ENCODE measurements around the gene RALGAPA2. TPM values are rescaled to one million over a fixed set of nuclear protein-coding genes. Genes with fewer than 3 reads are reported as not detected.

The RALGAPA2 gene
- total and polyA plus RNA-seq, 2 experiments from 2014 or later, result 1.3 to 2.6 TPM

- Histone ChIP-seq H3K4me2 (ENCODE audit: unreplicated experiment) (no peak overlapping the region), H2AFZ (no peak overlapping the region), H3K9me3 (ENCODE audit: low read depth) (no peaks in the 10 kb centered on the region), H3K4me1 (ENCODE audit: insufficient read depth) (no peaks in the 10 kb centered on the region), H3F3A (ENCODE audit: insufficient read depth) (no peaks in the 10 kb centered on the region), H3K9me2 (ENCODE audit: insufficient read depth) (no peaks in the 10 kb centered on the region), H3K36me3 (ENCODE audit: low read depth) (no peaks in the 10 kb centered on the region), H3K27me3 (replicated peaks; ENCODE audit: insufficient read depth) (no peaks in the 10 kb centered on the region), H3K27ac (no peak overlapping the region), H3K79me2 (ENCODE audit: insufficient read depth) (no peaks in the 10 kb centered on the region), H3K4me3 (no peak overlapping the region), H4K20me1 (ENCODE audit: insufficient read depth) (no peaks in the 10 kb centered on the region), H3K9ac (no peak overlapping the region)
- 95% methylated on average over 16 of the region's 16 CpGs for WGBS, 2 experiments (ENCODE audit: low coverage in 1 of 2, low lambda C conversion rate in 2 of 2, missing lambda C conversion rate in 2 of 2)
- DNase-seq, result no peak
- in situ Hi-C loops (cut with MboI), result no loop called here
- no peak for TF ChIP-seq EZH2phosphoT487 (IDR thresholded peaks at IDR 0.05; ENCODE audit: insufficient read depth, low read depth)
- no peak for TF ChIP-seq EZH2 (IDR thresholded peaks at IDR 0.05; ENCODE audit: insufficient read depth, poor library complexity, severe bottlenecking)
These were observed 275.8 kb downstream of the RALGAPA2 start for GRCh38 chr20:20436689-20437088.

DNA sequence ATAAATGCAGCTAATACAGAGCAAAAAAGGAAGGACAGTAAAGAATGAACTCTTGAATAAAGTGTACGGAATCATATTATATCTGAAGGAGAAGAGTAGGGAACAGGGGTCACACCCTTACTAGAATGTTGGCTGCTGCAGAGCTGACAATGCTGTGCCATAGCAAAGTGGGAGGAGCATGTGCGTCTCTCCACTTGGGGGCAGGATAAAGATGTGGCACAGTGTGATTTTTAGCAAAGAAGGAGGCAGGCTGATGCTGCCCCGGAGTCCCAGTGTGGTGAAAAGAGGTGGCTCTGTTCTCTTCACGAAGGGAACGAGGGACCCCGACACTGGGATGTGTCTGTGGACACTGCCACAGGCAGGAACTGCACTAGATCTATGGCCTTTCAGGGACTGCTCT, 277.0 kb downstream of the RALGAPA2 start:
- WGBS, 2 experiments (ENCODE audit: low coverage in 1 of 2, low lambda C conversion rate in 2 of 2, missing lambda C conversion rate in 2 of 2), result 70 to 80% methylated on average over 6 of the region's 6 CpGs
- TF ChIP-seq EZH2 (IDR thresholded peaks at IDR 0.05; ENCODE audit: insufficient read depth, poor library complexity, severe bottlenecking) (no peak), EZH2phosphoT487 (IDR thresholded peaks at IDR 0.05; ENCODE audit: insufficient read depth, low read depth) (no peak)

GRCh38 chr20:20432618-20433286, 279.7 kb downstream of the RALGAPA2 start:
- Histone ChIP-seq H3K36me3 (ENCODE audit: low read depth) (no peaks in the 10 kb centered on the region), H3K79me2 (ENCODE audit: insufficient read depth) (no peaks in the 10 kb centered on the region), H3K9me2 (ENCODE audit: insufficient read depth) (no peaks in the 10 kb centered on the region), H3K4me1 (ENCODE audit: insufficient read depth) (no peaks in the 10 kb centered on the region), H3K4me2 (ENCODE audit: unreplicated experiment) (no peak overlapping the region), H3K27me3 (replicated peaks; ENCODE audit: insufficient read depth) (no peaks in the 10 kb centered on the region), H2AFZ (no peak overlapping the region), H3K9me3 (ENCODE audit: low read depth) (no peaks in the 10 kb centered on the region), H3K4me3 (no peak overlapping the region), H3K9ac (no peak overlapping the region), H3K27ac (no peak overlapping the region), H4K20me1 (ENCODE audit: insufficient read depth) (no peaks in the 10 kb centered on the region), H3F3A (ENCODE audit: insufficient read depth) (no peaks in the 10 kb centered on the region)
- in situ Hi-C loops (cut with MboI), result no loop called here
- no peak for DNase-seq
- TF ChIP-seq EZH2phosphoT487 (IDR thresholded peaks at IDR 0.05; ENCODE audit: insufficient read depth, low read depth), result no peak
- TF ChIP-seq EZH2 (IDR thresholded peaks at IDR 0.05; ENCODE audit: insufficient read depth, poor library complexity, severe bottlenecking), result no peak
- 86 to 92% methylated on average over 5 of the region's 5 CpGs for WGBS, 2 experiments (ENCODE audit: low coverage in 1 of 2, low lambda C conversion rate in 2 of 2, missing lambda C conversion rate in 2 of 2)

More for the DNA sequence above, 277.0 kb downstream of the RALGAPA2 start:
- Histone ChIP-seq H4K20me1 (ENCODE audit: insufficient read depth) (no peaks in the 10 kb centered on the region), H3K79me2 (ENCODE audit: insufficient read depth) (no peaks in the 10 kb centered on the region), H3K4me2 (ENCODE audit: unreplicated experiment) (no peak overlapping the region), H2AFZ (no peak overlapping the region), H3K36me3 (ENCODE audit: low read depth) (no peaks in the 10 kb centered on the region), H3F3A (ENCODE audit: insufficient read depth) (no peaks in the 10 kb centered on the region), H3K9ac (no peak overlapping the region), H3K27ac (no peak overlapping the region), H3K4me3 (no peak overlapping the region), H3K27me3 (replicated peaks; ENCODE audit: insufficient read depth) (no peaks in the 10 kb centered on the region), H3K9me3 (ENCODE audit: low read depth) (no peaks in the 10 kb centered on the region), H3K9me2 (ENCODE audit: insufficient read depth) (no peaks in the 10 kb centered on the region), H3K4me1 (ENCODE audit: insufficient read depth) (no peaks in the 10 kb centered on the region)
- DNase-seq, result no peak
- in situ Hi-C loops (cut with MboI), result no loop called here

GRCh38 chr20:20430066-20430465, 282.4 kb downstream of the RALGAPA2 start:
- no peak overlapping the region for H2AFZ ChIP-seq
- H3K9me3 ChIP-seq (ENCODE audit: low read depth), result no peaks in the 10 kb centered on the region
- DNase-seq, result no peak
- WGBS, 2 experiments (ENCODE audit: low coverage in 1 of 2, low lambda C conversion rate in 2 of 2, missing lambda C conversion rate in 2 of 2), result 63 to 73% methylated on average over 3 of the region's 3 CpGs
- no peaks in the 10 kb centered on the region for H3K79me2 ChIP-seq (ENCODE audit: insufficient read depth)
- no peak overlapping the region for H3K4me3 ChIP-seq
- H3K4me1 ChIP-seq (ENCODE audit: insufficient read depth), result no peaks in the 10 kb centered on the region
- in situ Hi-C loops (cut with MboI), result no loop called here
- H3K27me3 ChIP-seq (replicated peaks; ENCODE audit: insufficient read depth), result no peaks in the 10 kb centered on the region
- H4K20me1 ChIP-seq (ENCODE audit: insufficient read depth), result no peaks in the 10 kb centered on the region
- no peaks in the 10 kb centered on the region for H3K9me2 ChIP-seq (ENCODE audit: insufficient read depth)
- H3K36me3 ChIP-seq (ENCODE audit: low read depth), result no peaks in the 10 kb centered on the region
- no peaks in the 10 kb centered on the region for H3F3A ChIP-seq (ENCODE audit: insufficient read depth)
- no peak overlapping the region for H3K27ac ChIP-seq
- H3K9ac ChIP-seq, result no peak overlapping the region
- TF ChIP-seq EZH2 (IDR thresholded peaks at IDR 0.05; ENCODE audit: insufficient read depth, poor library complexity, severe bottlenecking) (no peak), EZH2phosphoT487 (IDR thresholded peaks at IDR 0.05; ENCODE audit: insufficient read depth, low read depth) (no peak)
- H3K4me2 ChIP-seq (ENCODE audit: unreplicated experiment), result no peak overlapping the region

All from GM23248 (cell line).